Neural progenitor cell (in vitro differentiated cells): ENCODE data around the gene GAGE12E. TPM values are rescaled to one million over a fixed set of nuclear protein-coding genes. Genes with fewer than 3 reads are reported as not detected.
"Not testable (repeated sequence)": the region's sequence is repeated elsewhere in the genome, so short reads cannot be mapped to it uniquely, and the experiment has no call there.

Source experiments
- DNase-seq: peaks from one replicate; pipeline ENCODE4 v3.0.0-alpha.2; 2016; ENCODE audit warnings: low spot score
- H2AFZ ChIP-seq: fragments of 200-600 bp; sonication (generic); replicated peaks from 2 replicates; pipeline ENCODE4 v1.6.1; 2016; ENCODE audit warnings: antibody characterized with exemption
- H3F3A ChIP-seq: fragments of 200-600 bp; sonication (generic); 2 replicates; pipeline ENCODE4 v1.6.1; 2016; ENCODE audit warnings: antibody characterized with exemption, low read depth
- H3K27ac ChIP-seq: fragments of 200-600 bp; sonication (generic); 2 replicates; pipeline ENCODE4 v1.5.1; 2016; ENCODE audit warnings: mild to moderate bottlenecking
- H3K27me3 ChIP-seq: fragments of 200-600 bp; sonication (generic); 2 replicates; pipeline ENCODE4 v1.6.1; 2016; ENCODE audit warnings: mild to moderate bottlenecking, moderate library complexity
- H3K36me3 ChIP-seq: fragments of 200-600 bp; sonication (generic); 2 replicates; pipeline ENCODE4 v1.5.1; 2016
- H3K4me1 ChIP-seq: fragments of 200-600 bp; sonication (generic); 2 replicates; pipeline ENCODE4 v1.6.1; 2016; ENCODE audit warnings: mixed run types
- H3K4me2 ChIP-seq: fragments of 200-600 bp; sonication (generic); 2 replicates; pipeline ENCODE4 v1.6.1; 2016
- H3K4me3 ChIP-seq: fragments of 200-600 bp; sonication (generic); 2 replicates; pipeline ENCODE4 v1.5.1; 2016
- H3K79me2 ChIP-seq: fragments of 200-600 bp; sonication (generic); 2 replicates; pipeline ENCODE4 v1.6.1; 2016; ENCODE audit warnings: low read depth
- H3K9ac ChIP-seq: fragments of 200-600 bp; sonication (generic); 2 replicates; pipeline ENCODE4 v1.6.1; 2016
- H3K9me3 ChIP-seq: fragments of 200-600 bp; sonication (generic); 2 replicates; pipeline ENCODE4 v1.5.1; 2016; ENCODE audit warnings: low read depth
- H4K20me1 ChIP-seq: fragments of 200-600 bp; sonication (generic); 2 replicates; pipeline ENCODE4 v1.6.1; 2016; ENCODE audit warnings: low read depth
- H3K27ac Mint-ChIP-seq: 3 replicates; pipeline ENCODE4 v1.8.0; 2021; ENCODE audit warnings: mixed read lengths
- H3K27me3 Mint-ChIP-seq: 2 replicates; pipeline ENCODE4 v1.8.0; 2022; ENCODE audit warnings: low read depth, mild to moderate bottlenecking, inconsistent platforms, moderate library complexity, mixed read lengths; ENCODE audit not compliant: insufficient read depth
- H3K36me3 Mint-ChIP-seq: 3 replicates; pipeline ENCODE4 v1.8.0; 2021; ENCODE audit warnings: mixed read lengths
- H3K4me1 Mint-ChIP-seq: 3 replicates; pipeline ENCODE4 v1.8.0; 2021; ENCODE audit warnings: mixed read lengths
- H3K4me3 Mint-ChIP-seq: 3 replicates; pipeline ENCODE4 v1.8.0; 2021; ENCODE audit warnings: mild to moderate bottlenecking, moderate library complexity, mixed read lengths
- H3K9me3 Mint-ChIP-seq: 3 replicates; pipeline ENCODE4 v1.8.0; 2020; ENCODE audit warnings: mixed read lengths
- small RNA-seq: library from RNA; depleted of rRNA; stranded (forward); fragments of <200 nt; gene quantifications from one replicate; pipeline ENCODE3, GENCODE V24; 2015
- total RNA-seq: library from RNA; depleted of rRNA; stranded (reverse); fragments of >200 nt; gene quantifications from 2 replicates; pipeline ENCODE4 v1.2.3, GENCODE V29; 2015; ENCODE audit warnings: low replicate concordance

GAGE12E gene
- total RNA-seq, 1 donor from 2014 or later: not detected

DNA sequence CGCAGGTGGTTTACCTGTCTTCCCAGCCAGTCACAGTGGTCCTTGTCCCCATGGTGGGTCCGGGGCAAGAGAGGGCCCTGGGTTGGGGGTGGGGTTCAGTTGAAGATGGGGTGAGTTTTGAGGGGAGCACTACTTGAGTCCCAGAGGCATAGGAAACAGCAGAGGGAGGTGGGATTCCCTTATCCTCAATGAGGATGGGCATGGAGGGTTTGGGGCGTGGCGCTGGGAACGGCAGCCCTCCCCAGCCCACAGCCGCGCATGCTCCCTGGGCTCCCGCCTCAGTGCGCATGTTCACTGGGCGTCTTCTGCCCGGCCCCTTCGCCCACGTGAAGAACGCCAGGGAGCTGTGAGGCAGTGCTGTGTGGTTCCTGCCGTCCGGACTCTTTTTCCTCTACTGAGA, 38.1 kb downstream of the GAGE12E start, which contains the start of gene GAGE2A:
Gene GAGE2A, plus strand, starts transcription at position 301 of the 400 bp plus-strand sequence. CDS start 1,155 bp downstream, outside the sequence.
- H2AFZ ChIP-seq, H3K9me3 ChIP-seq, H3K9me3 Mint-ChIP-seq, H3K36me3 ChIP-seq, H3K79me2 ChIP-seq, DNase-seq, H3K27ac Mint-ChIP-seq, H3K4me3 Mint-ChIP-seq, H3K4me1 ChIP-seq, H4K20me1 ChIP-seq, H3K27me3 Mint-ChIP-seq, H3K4me3 ChIP-seq, H3K36me3 Mint-ChIP-seq, H3K27ac ChIP-seq, H3K4me2 ChIP-seq, H3K27me3 ChIP-seq, H3K4me1 Mint-ChIP-seq, H3K9ac ChIP-seq, H3F3A ChIP-seq: not testable (repeated sequence)

DNA sequence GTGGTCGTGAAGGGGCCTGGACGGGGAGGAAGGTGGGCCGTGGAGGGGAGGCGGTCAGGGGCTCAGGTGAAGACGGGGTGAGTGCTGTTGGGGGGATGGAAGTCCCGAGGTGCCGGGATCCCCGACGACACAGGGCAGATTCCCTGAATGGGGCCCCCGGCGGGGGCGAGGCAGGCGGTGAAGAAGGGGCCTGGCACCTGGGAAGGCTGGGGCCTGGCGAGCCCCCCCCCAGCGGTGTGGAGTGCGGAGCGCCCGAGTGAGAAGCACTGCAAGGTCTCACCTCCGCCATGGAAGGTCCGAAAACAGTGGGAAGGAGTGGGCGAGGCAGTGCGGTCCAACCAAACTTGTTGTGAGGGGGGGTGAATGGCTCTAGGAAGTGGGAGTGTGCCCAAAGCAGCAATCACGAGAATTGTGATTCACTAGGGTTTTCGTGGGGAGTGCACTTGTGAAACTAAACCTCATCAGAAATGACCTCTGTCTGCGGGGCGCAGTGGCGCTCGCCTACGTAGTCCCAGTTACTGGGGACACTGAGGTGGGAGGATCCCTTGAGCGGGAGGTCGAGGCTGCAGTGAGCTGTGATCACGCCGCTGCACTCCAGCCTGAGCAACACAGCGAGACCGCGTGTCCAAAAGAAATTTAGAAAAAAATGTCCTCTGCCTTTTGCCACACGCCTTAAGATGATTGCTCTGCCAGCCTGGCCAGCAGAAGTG, 38.8 kb downstream of the GAGE12E start:
- H3K4me3 Mint-ChIP-seq, DNase-seq, H3K27me3 Mint-ChIP-seq, H4K20me1 ChIP-seq, H3K4me2 ChIP-seq, H3K9ac ChIP-seq, H2AFZ ChIP-seq, H3K79me2 ChIP-seq, H3K9me3 Mint-ChIP-seq, H3K36me3 ChIP-seq, H3K4me1 ChIP-seq, H3K4me3 ChIP-seq, H3F3A ChIP-seq, H3K27me3 ChIP-seq, H3K27ac ChIP-seq, H3K4me1 Mint-ChIP-seq, H3K36me3 Mint-ChIP-seq, H3K9me3 ChIP-seq, H3K27ac Mint-ChIP-seq: not testable (repeated sequence)

DNA sequence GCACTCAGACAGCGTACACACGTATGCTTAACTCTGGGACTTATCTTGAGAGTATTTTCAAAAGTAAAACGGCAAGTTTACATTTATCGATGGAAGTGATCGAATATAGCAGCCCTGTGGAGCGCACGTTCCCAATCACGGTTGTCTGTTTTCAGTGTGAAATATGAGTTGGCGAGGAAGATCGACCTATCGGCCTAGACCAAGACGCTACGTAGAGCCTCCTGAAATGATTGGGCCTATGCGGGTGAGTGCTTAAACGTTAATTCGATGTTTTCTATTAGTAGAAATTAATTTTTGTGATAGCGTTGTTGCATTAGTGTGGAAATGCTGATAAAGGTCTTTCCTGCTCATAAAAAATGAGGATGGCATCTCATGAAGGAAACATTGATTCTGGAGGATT, 39.4 kb downstream of the GAGE12E start:
- H3K4me3 Mint-ChIP-seq, H2AFZ ChIP-seq, H3K4me1 ChIP-seq, H4K20me1 ChIP-seq, H3K27ac ChIP-seq, H3K4me1 Mint-ChIP-seq, H3F3A ChIP-seq, DNase-seq, H3K4me3 ChIP-seq, H3K36me3 Mint-ChIP-seq, H3K9me3 Mint-ChIP-seq, H3K27me3 Mint-ChIP-seq, H3K4me2 ChIP-seq, H3K9ac ChIP-seq, H3K79me2 ChIP-seq, H3K27ac Mint-ChIP-seq, H3K36me3 ChIP-seq, H3K27me3 ChIP-seq, H3K9me3 ChIP-seq: not testable (repeated sequence)

GRCh38 chrX:49598720-49599119, 47.6 kb downstream of the GAGE12E start, which contains the start of gene GAGE1:
TSS of gene GAGE1 (plus strand) at chrX:49599020. CDS start at chrX:49600175, 1,155 bp downstream.
- H3K4me3 Mint-ChIP-seq, H3K4me3 ChIP-seq, H3K79me2 ChIP-seq, H3K4me1 Mint-ChIP-seq, H3K4me2 ChIP-seq, H3K36me3 Mint-ChIP-seq, H4K20me1 ChIP-seq, H2AFZ ChIP-seq, H3K27me3 Mint-ChIP-seq, H3K9ac ChIP-seq, H3K9me3 ChIP-seq, H3K27me3 ChIP-seq, H3K36me3 ChIP-seq, H3K27ac ChIP-seq, H3K4me1 ChIP-seq, DNase-seq, H3K9me3 Mint-ChIP-seq, H3K27ac Mint-ChIP-seq, H3F3A ChIP-seq: not testable (repeated sequence)

Small RNA genes lying within 50 kb of the gene (small RNA-seq; reads per million reads assigned to genes)
- gene GAGE12B: not detected

Other genes starting within 250 kb of the GAGE12E start
- not detected in 2 replicates for gene GAGE10, start 247.6 kb upstream of the GAGE12E start, total RNA-seq
- gene GAGE12J, start 229.3 kb upstream of the GAGE12E start, total RNA-seq: not detected in 2 replicates
- not detected in 2 replicates for gene GAGE13, start 219.7 kb upstream of the GAGE12E start, total RNA-seq
- not detected in 2 replicates for gene GAGE12C, start 19.1 kb upstream of the GAGE12E start, total RNA-seq
- gene GAGE12D, start 9.6 kb upstream of the GAGE12E start, total RNA-seq: not detected in 2 replicates
- not detected in 2 replicates for gene GAGE12F, start 9.6 kb downstream of the GAGE12E start, total RNA-seq
- not detected in 2 replicates for gene GAGE12G, start 19.1 kb downstream of the GAGE12E start, total RNA-seq
- gene GAGE12H, start 28.7 kb downstream of the GAGE12E start, total RNA-seq: not detected in 2 replicates
- not detected in 2 replicates for gene GAGE2A, start 38.2 kb downstream of the GAGE12E start, total RNA-seq
- not detected in 2 replicates for gene GAGE1, start 47.7 kb downstream of the GAGE12E start, total RNA-seq
- not detected in 2 replicates for gene PAGE1, start 144.7 kb downstream of the GAGE12E start, total RNA-seq